Medulla oblongata (tissue), 1 donor: ENCODE measurements around the gene ATXN1.

Experiments used
- DNase-seq: peaks from one replicate; pipeline ENCODE4 v3.0.0-alpha.2; 2015; ENCODE audit errors: extremely low spot score

ATXN1 gene

DNA sequence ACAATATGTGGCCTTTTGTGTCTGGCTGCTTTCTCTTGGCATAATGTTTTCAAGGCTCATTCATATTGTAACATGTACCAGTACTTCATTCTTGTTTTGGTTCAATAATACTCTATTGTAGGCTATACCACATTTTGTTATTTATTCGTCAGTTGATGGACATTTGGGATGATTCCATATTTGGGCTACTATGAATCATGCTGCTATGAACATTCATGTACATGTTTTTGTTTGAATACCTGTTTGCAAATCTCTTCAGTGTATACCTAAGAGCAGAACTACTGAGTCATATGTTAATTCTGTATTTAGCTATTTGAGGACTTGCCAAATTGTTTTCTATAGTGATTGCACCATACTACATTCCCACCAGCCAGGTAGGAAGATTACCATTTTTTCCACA is 263.0 kb downstream of the ATXN1 start:
- DNase-seq = no peak

DNA sequence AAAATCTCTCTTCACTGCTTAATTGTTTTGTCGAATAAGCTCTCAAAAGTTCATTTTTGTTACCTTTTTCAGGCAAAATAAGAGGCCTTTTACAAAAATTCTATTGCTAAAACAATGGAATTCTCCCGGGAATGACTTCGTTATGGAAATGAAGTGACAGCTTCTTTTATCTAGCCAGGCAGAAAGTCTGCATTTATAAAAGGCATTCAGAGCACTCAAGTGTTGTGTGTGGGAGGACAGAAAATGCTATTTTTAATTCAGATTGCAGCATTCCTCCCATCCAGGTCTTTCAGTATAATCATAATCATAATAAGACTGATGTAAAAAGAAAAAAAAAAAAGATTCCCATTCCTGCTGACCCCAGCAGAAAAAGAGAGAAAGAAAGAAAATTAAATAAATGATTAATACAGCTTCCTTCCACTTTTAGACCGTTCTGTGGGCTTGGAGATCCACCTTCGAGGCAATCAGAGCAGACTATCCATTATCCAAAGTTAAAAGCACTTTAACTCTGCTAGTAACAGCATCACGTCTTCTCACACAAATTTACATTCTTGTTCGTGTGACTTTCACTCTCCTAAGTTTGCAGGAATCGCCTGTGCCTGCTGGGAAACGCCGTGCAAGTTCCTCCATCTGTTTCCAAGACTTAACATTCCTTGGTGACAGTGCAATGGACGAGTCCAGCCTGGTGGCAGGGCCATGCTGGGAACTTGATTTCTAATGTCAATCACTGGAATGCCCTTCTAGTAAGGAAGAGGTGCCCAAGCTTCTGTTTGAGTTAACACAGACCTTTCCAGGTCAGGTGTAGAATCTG is 264.1 kb downstream of the ATXN1 start:
- no peak for DNase-seq

DNA sequence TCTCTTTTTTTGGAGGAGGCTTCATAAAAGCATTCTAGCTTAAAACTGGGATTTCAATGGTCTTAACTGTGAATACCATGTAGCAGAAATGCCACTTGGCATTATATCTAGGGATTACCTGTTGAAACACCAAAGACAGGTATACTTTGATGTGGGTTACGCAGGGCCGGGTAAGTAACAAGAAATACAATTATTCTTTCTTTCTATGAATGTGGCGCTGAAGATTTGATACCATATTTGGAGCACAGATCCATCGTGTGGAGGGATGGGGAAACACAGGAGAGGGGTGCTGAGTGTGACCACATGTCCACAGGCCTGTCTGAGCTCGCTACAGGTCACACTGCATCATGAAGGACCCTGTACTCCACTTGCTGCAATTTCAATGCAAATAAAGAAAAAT is 265.1 kb downstream of the ATXN1 start:
- no peak for DNase-seq

DNA sequence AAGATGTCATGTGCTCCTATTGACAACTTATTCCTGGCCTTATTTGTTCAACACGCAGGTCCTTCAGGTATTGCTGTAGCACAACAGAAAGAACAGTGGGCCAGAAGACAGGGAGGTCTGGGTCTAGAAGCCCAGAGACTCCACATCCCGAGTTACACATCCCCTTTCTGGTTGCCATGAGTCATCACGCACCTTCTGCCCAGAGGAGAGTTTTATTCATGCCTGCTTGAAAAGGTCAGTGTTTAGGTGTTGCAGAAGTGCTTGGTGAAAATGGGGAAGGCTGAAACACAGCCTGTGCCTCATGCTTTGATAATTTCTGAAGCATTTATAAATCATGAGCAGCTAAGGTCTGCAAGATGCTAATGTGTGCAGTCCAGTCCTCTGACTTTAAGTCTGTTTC is 266.5 kb downstream of the ATXN1 start:
- peak; percentile 27 for DNase-seq

DNA sequence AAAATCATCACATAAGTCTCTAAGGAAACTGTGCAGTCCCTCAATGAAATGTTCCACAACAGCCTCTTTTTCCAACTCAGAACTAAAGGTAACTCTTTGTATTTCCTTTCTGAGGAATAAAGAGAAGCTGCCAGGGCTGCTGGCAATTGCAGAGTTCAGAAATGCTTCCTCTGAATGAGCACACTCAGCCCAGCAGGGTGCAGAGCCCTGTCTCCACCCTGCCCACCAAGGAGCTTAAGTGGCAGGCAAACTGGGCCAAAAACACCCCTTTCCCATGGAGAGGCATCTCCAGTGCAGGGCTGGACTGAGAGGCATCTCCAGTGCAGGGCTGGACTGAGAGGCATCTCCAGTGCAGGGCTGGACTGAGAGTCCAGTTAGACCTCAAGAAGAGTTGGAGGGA is 267.5 kb downstream of the ATXN1 start:
- DNase-seq = no peak

DNA sequence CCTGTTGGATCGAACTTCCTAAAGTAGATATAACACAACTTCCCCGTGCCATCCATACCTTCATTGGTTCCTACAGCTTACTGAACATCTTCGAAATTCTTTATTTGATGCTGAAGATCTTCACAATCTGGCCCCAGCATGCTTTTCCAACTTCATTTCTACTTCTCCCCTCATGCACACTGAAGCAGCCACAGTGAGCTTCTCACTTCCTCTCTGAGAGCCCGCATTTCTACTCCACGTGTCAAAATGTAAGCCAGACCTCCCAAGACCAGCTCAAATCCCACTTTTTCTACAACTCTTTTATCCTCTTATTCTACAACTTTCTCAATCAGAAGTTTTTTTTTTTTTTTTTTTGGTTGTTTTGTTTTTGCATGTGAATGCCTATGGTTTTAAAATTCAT is 268.1 kb downstream of the ATXN1 start:
- no peak for DNase-seq

DNA sequence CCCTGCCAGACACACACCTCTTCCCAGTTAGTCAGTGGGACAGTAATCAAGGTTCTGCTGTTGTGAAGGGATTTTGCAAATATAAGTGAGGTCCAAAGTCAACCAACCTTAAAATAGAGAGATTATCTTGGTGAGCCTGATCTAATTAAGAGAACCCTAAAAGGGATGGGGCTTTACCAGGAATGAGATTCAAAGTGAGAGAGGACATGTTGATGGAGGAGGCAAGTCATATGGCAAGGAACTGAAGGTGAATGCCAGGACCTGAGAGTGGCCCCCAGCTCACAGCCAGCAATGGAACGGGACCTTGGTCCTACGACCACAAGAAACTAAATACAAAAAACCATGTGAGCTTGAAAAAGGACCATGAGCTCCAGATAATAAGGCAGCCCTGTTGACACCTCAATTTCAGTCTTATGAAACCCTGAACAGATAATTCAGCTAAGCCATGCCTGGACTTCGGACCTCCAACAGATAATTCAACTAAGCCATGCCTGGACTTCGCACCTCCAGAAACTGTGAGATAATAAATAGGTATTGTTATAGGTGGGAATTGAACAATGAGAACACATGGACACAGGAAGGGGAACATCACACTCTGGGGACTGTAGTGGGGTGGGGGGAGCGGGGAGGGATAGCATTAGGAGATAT is 269.5 kb downstream of the ATXN1 start:
- DNase-seq = no peak

DNA sequence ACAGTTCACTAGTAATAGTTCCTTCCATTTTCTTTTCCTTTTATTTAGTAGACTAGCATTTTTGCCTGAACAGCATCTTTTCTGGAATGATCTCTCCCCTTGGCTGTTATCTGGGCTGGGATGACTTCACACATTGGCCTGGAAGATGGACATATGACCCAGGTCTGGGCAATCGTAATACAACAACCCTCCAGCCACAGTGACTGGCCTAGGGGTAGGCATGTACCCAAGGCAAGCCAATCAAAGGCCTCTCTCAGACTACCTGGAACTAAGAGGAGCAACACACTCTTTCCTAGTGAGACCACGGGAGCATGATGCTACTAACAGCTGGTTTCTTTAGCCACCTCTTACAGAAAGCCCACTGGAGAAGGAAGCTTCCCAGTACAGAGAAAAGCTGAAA is 270.6 kb downstream of the ATXN1 start:
- no peak for DNase-seq

DNA sequence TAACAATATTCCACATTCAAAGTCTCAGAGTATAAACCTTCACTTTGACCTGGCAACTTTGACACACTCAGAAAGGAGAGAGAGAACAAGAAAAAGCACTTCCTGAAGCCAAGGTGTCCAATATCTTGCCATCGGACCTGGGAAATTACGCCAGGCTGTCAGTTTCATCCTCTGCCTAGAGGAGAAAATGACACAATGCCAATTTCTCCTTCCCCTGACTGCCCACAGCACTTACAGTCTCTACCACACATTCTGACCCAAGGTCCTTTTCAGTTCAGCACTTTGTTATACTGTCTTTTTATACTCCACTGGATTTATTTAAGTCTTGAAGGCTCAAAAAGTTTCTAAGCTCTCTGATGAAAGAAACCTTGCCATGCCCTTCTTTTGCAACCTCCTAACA is 272.4 kb downstream of the ATXN1 start:
- DNase-seq = no peak

DNA sequence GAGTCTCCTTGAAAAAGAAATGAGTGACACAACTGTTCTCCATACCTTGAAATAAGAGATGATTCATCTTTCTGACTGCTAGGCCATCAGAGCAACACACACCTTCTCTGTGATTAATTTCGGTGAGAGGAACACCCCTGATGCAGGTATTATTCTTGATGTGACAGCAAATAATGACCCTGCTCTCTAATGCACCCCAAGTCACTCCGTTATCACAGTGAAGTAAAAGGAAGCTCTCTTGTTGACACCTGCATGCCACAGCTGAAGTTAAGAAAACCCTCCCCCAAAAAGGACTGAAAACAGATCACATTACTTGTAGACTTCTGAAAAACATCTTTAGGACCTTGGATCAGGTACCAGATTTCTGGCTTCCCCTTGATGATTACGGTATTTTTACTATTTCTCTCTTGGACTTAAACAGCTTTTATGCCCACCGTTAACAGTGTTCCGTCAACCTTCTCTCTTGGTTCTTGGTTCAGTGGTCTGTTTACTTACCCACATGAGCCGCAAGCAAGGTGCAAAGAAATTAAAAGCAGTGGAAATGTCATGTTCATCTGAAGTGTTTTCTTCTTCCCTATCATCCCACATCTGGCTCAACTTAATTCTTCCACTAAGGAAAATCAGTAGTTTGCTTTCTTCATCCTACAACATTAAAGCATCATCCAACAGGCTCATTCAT is 273.1 kb downstream of the ATXN1 start:
- no peak for DNase-seq

DNA sequence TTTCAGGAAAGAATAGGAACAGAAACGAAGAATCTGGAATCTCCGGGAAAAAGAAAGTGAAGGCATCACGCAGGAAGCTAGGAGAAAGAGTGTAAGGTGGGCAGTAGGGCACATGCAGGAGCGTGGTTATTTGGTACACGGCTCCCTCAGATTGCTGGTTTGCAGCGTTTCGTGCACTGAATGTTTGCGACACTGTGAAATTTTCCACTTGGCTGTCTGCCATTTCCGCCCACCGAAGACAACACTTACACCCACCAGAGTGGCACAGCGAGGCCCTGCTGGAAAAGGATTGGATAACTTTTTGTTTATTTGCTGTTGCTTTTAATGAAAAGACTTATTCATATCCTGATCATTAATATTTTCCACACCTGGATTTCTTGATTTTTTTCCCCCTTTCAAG is 274.6 kb downstream of the ATXN1 start:
- no peak for DNase-seq

DNA sequence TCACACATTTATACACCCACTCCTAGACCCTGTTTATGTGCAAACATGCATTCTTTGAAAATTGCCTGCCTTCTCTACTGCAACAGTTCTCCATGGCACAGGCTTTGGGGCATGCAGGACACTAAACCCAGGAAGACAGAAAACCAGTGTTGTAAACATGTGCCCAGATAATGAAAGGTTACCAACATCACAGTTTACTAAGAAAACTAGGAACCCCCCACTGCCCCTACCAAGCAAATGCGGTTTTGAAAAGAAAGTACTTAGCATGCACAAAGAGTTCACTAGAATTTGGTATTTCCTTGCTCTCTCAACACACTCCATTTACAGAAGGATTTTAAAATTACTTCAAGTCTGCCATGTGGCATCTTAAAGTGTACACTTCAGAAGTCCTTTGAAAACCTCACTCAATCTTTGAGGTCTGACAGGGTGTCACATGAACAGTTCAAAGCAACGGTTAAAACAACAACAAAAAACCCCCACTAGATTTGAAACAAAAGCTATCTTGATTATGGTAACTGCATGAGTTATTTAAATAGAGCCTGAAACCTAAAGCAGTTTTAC is 277.9 kb downstream of the ATXN1 start:
- DNase-seq = no peak

DNA sequence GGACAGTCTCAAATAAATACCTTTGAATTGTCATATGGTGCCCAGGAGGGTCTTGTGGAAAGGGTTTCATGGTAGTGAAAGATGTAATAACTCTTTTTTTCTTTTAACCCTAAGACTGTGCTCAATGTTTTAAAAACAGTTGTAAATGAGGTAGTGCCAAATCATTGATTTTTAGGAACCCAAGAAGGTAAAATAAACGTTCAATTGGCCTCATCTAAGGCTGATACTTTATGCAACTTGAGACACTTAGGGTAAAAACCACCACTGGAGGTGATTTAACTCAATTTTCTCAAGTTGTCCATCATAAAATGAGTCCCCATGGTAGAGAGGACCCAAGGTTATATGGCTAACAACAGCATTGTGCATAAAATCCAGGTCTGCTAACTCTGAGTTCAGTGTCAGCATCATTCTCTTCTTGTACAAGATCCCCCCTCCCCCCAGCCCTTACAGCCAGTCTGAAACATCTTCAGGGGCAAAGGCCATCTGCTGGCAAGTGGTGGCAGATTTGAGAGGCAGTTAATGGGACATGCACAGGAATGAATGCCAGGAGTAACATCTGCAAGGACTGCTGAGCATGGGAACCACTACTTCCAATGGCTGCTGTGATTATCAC is 278.5 kb downstream of the ATXN1 start:
- DNase-seq = no peak

DNA sequence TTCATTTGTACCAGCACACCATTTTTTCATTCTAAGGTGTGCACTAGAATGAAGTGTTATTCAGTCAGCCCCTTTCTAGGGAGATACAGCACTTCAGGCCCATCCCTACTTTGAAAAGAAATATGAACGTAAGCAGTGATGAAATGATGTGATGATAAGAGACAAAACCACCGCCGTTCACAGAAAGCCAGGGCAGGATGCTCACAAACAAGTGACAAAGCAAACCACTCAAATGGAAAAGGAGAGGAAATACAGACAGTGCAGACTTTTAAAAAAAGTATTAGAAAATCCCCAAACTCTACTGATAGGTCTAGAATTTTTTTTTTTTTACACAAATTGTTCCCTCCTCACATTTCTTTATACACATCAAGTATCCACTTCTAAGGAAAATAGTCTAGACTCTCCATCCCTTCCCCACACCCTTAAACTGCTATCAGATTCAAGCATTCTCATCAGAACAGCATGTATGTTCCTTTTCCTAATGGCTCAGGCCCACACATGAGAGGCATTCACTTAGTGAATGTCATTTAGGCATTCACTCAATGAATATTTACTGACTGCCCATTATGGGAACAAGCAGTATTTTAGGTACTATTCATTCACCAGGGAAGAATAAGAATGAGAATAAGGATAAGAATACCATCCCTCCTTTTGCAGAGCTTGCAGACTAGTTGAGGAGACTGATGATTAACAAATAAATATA is 279.4 kb downstream of the ATXN1 start:
- DNase-seq = no peak

DNA sequence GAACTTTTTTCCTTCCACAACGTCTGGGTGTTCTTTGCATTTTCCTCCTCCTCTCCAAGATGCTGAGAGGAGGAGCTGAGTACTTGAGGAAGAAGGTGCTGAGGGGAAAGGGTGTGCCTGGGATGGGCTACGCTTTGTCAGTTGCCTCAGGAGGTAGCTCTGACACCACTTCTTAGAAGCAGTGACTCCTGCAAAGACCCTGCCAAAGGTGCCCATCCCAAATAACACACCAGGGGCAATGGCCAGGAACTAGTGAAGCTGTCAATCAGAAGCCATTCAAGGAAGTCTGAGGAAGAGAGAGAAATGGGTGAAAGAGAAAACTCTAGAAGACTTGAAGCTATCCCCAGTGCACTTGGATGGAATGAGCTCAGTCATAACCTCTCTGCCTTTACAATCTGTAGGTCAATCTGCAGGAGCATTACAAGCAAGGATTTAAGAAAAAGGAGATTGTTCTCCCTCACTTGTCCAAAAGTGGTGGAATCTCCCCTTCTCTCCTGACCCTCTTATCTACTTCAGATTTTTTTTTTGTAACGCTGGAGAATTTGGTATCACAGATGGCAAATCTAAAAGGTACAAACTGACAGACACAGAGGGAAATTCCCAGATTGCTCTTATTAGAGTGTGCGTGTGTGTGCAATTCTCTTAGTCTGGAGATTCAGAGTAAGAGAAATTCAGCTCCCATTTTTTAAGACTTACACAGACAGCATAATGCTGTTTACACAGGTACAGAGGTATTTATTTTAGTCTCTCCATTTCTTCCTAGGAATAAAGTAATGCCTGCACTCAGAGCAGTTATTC is 280.3 kb downstream of the ATXN1 start:
- no peak for DNase-seq

DNA sequence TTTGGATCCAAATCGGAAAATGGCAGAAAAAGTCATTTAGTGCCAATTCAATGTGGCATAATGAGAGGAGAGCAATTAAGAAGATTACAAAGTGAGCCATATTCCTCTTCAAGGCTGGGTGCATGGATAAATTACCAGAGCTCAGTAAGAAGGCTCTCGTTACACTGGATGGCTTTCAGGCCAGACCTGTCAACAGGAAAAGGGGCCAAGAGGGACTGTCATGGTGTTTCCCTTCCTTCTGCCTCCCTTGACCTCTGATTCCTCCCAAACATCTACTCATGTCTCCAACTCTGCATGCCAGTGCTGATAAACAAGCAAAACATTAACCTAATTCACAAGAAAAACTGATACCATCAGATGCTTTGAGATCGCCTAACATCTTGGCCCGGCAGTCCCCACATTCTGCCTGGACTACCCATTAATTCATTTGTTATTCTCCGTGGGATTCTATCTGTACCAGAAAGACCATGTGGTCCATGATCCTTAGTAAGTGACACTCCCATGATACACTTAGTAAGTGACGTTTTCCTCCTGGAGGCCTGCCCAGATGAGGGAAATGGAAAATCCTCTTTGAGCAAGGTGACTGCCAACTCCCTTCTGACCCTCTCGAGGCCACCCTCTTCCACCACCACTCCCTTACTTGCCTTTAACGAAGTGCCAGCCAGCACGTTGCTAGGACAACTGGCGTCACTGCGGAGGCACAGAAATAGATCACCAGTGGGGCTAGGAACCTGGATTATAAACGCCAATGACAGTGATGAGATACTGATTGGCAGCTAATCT is 283.7 kb downstream of the ATXN1 start:
- no peak for DNase-seq

DNA sequence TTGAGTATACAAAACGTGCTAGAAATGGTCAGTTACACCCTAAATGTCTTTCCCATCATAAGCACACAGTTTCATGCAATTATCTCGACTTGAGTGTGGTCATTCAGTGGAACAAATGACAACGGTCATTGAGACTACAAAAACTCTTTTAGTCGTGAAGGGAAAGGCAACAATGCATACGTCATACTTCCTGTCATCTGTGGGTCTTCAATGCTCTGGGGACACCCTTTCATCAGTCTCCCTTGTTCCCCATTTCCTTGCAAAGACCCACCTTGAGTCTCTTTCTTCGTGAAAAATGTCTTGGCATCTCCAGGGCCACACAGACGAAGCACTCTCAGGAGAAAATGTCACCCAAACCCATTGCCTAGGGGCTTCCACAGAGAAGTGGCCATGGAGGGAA is 284.4 kb downstream of the ATXN1 start:
- no peak for DNase-seq

DNA sequence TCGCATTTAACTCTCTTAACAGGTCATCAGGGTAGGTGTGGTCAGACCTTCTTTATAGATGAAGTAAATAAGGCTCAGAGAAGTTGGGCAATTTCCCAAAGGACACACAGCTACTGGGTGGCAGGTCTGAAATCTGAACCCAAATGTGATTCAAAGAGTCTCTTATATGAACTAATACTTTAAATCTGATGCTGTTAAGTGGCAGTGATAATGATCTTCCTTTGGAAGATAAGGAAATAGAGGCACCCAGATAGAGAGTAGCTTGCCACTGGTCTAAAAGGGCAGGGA is 285.8 kb downstream of the ATXN1 start:
- no peak for DNase-seq

DNA sequence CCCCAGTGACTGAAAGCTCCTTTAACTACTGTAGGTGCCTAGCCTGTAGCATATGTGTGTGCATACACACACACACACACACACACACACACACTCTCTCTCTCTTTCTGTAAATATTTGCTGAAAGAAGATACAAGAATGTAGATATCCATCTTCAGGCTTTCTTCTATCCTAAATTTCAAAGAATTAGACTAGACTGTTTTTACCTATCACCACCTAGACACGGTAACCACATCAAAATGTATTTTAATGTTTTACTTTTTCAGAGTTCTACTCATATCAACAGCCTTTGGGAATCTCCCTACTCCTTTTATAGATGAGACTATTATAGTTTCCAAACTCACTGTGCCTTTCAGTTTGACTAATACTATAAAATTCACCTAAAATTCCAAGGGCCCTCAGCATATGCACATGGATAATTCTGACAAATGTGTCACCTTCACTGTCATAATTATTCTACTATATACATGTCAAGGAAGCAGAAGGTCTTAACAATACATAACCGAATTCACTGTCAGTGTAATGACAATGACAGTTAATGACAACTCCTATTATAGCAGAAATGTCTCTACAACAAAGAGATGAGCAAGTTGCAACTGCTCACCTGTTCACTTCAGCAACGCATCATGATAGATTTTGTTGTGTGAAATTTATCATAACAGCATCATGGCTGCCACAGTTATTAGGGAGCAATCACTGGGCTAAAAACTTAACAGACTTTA is 286.3 kb downstream of the ATXN1 start:
- DNase-seq = no peak
